H1 (cell line): Measurements from ENCODE around the gene TYW1B. TPM values are rescaled to one million over a fixed set of nuclear protein-coding genes. Genes with fewer than 3 reads are reported as not detected.

Experiments used
- CTCF ChIA-PET: fragments of 300-600 bp; sonication (Branson Sonifier 250); formaldehyde crosslinking; loops from one replicate; lab custom pipeline; 2021; ENCODE audit not compliant: partially characterized antibody; lab: Charles Lee
- POLR2A ChIA-PET: fragments of 300-600 bp; sonication (Branson Sonifier 250); formaldehyde crosslinking; loops from one replicate; lab custom pipeline; 2021; ENCODE audit warnings: inconsistent platforms; ENCODE audit not compliant: partially characterized antibody; lab: Charles Lee
- DNase-seq, 2 experiments: peaks; one replicate each; pipeline versions ENCODE4 v3.0.0 to v3.0.0-alpha.2; 2010 to 2022; ENCODE audit warnings: low spot score in 2 of 2, low read depth in 1 of 2, mixed read lengths in 1 of 2
- FAIRE-seq: peaks from 2 replicates; lab custom pipeline; 2011; peaks lifted over from hg19 to GRCh38; lab: Jason Lieb, UNC
- H2AFZ ChIP-seq: 2 replicates; pipeline ENCODE4 v1.8.1; 2012; ENCODE audit warnings: low read length, inconsistent platforms
- H2AK5ac ChIP-seq: 2 replicates; pipeline ENCODE4 v1.6.1; 2013; ENCODE audit warnings: low read depth, low read length
- H2BK120ac ChIP-seq: replicated peaks from 2 replicates; pipeline ENCODE3; 2013; ENCODE audit warnings: low read depth, low read length, inconsistent platforms
- H2BK12ac ChIP-seq: 2 replicates; pipeline ENCODE4 v1.6.1; 2013; ENCODE audit warnings: low read depth, low read length
- H2BK15ac ChIP-seq: 2 replicates; pipeline ENCODE4 v1.6.1; 2013; ENCODE audit warnings: low read length
- H2BK20ac ChIP-seq: 2 replicates; pipeline ENCODE4 v1.6.1; 2013; ENCODE audit warnings: low read length
- H2BK5ac ChIP-seq: 2 replicates; pipeline ENCODE4 v1.6.1; 2013; ENCODE audit warnings: low read depth, low read length
- H3K14ac ChIP-seq: 2 replicates; pipeline ENCODE4 v1.6.1; 2013; ENCODE audit warnings: inconsistent platforms; ENCODE audit not compliant: insufficient read length
- H3K18ac ChIP-seq: 2 replicates; pipeline ENCODE4 v1.6.1; 2013; ENCODE audit warnings: low read length; ENCODE audit errors: extremely low read depth
- H3K23ac ChIP-seq: 2 replicates; pipeline ENCODE4 v1.6.1; 2013; ENCODE audit warnings: inconsistent platforms; ENCODE audit not compliant: insufficient read length
- H3K23me2 ChIP-seq: 2 replicates; pipeline ENCODE4 v1.6.1; 2013; ENCODE audit warnings: low read depth, low read length
- H3K27ac ChIP-seq: 2 replicates; pipeline ENCODE4 v1.6.1; 2011; ENCODE audit warnings: low read depth, low read length, inconsistent platforms
- H3K27me3 ChIP-seq, 4 experiments: replicated peaks in 1 of 4; 1 replicate in 1 of 4; 2 replicates in 3 of 4; pipeline versions ENCODE4 v1.6.1 to v1.8.1; 2011 to 2013; ENCODE audit warnings: low read length in 3 of 4, mild to moderate bottlenecking in 3 of 4, inconsistent platforms in 2 of 4, mixed read lengths in 2 of 4, moderate library complexity in 1 of 4; ENCODE audit not compliant: control insufficient read depth in 3 of 4, insufficient read depth in 3 of 4; ENCODE audit errors: extremely low read depth in 1 of 4
- H3K36me3 ChIP-seq, 4 experiments: 2 replicates each; pipeline versions ENCODE4 v1.6.1 to v1.8.1; 2011 to 2013; ENCODE audit warnings: mild to moderate bottlenecking in 4 of 4, low read length in 3 of 4, moderate library complexity in 2 of 4, control low read depth in 1 of 4, inconsistent platforms in 1 of 4; ENCODE audit not compliant: insufficient read depth in 4 of 4, control insufficient read depth in 2 of 4
- H3K4ac ChIP-seq: replicated peaks from 2 replicates; pipeline ENCODE3; 2013; ENCODE audit warnings: low read length, low read depth, mixed read lengths, inconsistent platforms; ENCODE audit not compliant: insufficient read length
- H3K4me1 ChIP-seq, 4 experiments: replicated peaks in 1 of 4; 1 replicate in 1 of 4; 2 replicates in 3 of 4; pipeline versions ENCODE4 v1.6.1 to v1.8.1; 2011 to 2013; ENCODE audit warnings: low read length in 3 of 4, inconsistent platforms in 2 of 4, mixed read lengths in 1 of 4; ENCODE audit not compliant: insufficient read depth in 4 of 4, control insufficient read depth in 3 of 4
- H3K4me2 ChIP-seq, 2 experiments: 2 replicates each; pipeline versions ENCODE4 v1.6.1 to v1.8.1; 2011 to 2013; ENCODE audit warnings: low read depth in 2 of 2, low read length in 2 of 2, control low read depth in 1 of 2, inconsistent platforms in 1 of 2, mild to moderate bottlenecking in 1 of 2; ENCODE audit not compliant: insufficient read depth in 1 of 2
- H3K4me3 ChIP-seq, 4 experiments: fragments of 200-600, 300-600 bp in 1 of 4; sonication (generic), shearing (Covaris generic), sonication (Bioruptor Twin) in 1 of 4; 2 replicates each; pipeline versions ENCODE4 v1.5.1 to v1.8.1; 2011 to 2016; ENCODE audit warnings: low read length in 4 of 4, low read depth in 3 of 4, control low read depth in 2 of 4, inconsistent platforms in 2 of 4, mild to moderate bottlenecking in 2 of 4, mixed read lengths in 1 of 4, moderate library complexity in 1 of 4; ENCODE audit not compliant: insufficient read depth in 2 of 4; ENCODE audit errors: extremely low read depth in 1 of 4
- H3K56ac ChIP-seq: replicated peaks from 2 replicates; pipeline ENCODE3; 2013; ENCODE audit warnings: low read depth, mild to moderate bottlenecking, mixed read lengths, low read length, inconsistent platforms; ENCODE audit not compliant: insufficient read length
- H3K79me1 ChIP-seq: 2 replicates; pipeline ENCODE4 v1.6.1; 2013; ENCODE audit warnings: low read depth, low read length, control low read depth
- H3K79me2 ChIP-seq, 2 experiments: 2 replicates each; pipeline versions ENCODE4 v1.6.1 to v1.8.1; 2012 to 2013; ENCODE audit warnings: low read length in 2 of 2, mild to moderate bottlenecking in 2 of 2, inconsistent platforms in 1 of 2; ENCODE audit not compliant: insufficient read depth in 2 of 2, control insufficient read depth in 1 of 2
- H3K9ac ChIP-seq, 4 experiments: replicated peaks in 1 of 4; 1 replicate in 1 of 4; 2 replicates in 3 of 4; pipeline versions ENCODE4 v1.6.1 to v1.8.1; 2011 to 2013; ENCODE audit warnings: low read depth in 3 of 4, low read length in 3 of 4, control low read depth in 2 of 4, mild to moderate bottlenecking in 2 of 4, moderate library complexity in 2 of 4, inconsistent platforms in 1 of 4; ENCODE audit errors: extremely low read depth in 1 of 4
- H3K9me3 ChIP-seq, 2 experiments: 2 replicates each; pipeline versions ENCODE4 v1.6.1 to v1.8.1; 2012 to 2013; ENCODE audit warnings: mild to moderate bottlenecking in 2 of 2, moderate library complexity in 2 of 2, control low read depth in 1 of 2, inconsistent platforms in 1 of 2, low read depth in 1 of 2, low read length in 1 of 2, mixed read lengths in 1 of 2; ENCODE audit not compliant: insufficient read depth in 2 of 2
- H4K20me1 ChIP-seq, 2 experiments: replicated peaks in 1 of 2; 2 replicates each; pipeline versions ENCODE3 to v1.8.1; 2011 to 2013; ENCODE audit warnings: inconsistent platforms in 2 of 2, low read length in 2 of 2, mild to moderate bottlenecking in 1 of 2; ENCODE audit not compliant: insufficient read depth in 2 of 2, control insufficient read depth in 1 of 2
- H4K5ac ChIP-seq: 2 replicates; pipeline ENCODE4 v1.6.1; 2013; ENCODE audit warnings: low read length, low read depth, mixed read lengths, inconsistent platforms; ENCODE audit not compliant: insufficient read length
- H4K8ac ChIP-seq: 2 replicates; pipeline ENCODE4 v1.8.0; 2013; ENCODE audit warnings: mild to moderate bottlenecking, moderate library complexity, low read length, inconsistent platforms; ENCODE audit not compliant: insufficient read depth; ENCODE audit errors: extremely low read depth
- H4K91ac ChIP-seq: replicated peaks from 2 replicates; pipeline ENCODE3; 2013; ENCODE audit warnings: low read length, mixed read lengths, inconsistent platforms; ENCODE audit not compliant: insufficient read length
- ASH2L ChIP-seq: fragments of 200-600, 300-600 bp; sonication (generic); IDR thresholded peaks from one replicate; pipeline ENCODE4 v1.7.1; 2017; ENCODE audit warnings: low read length
- CBX8 ChIP-seq: fragments of 300-800, 300-1000 bp; sonication (generic); IDR thresholded peaks from 2 replicates; pipeline ENCODE4 v1.7.1; 2016; ENCODE audit warnings: low read depth, low read length, borderline replicate concordance
- CHD1 ChIP-seq: IDR thresholded peaks from 2 replicates; pipeline ENCODE4 v1.6.1; 2012; ENCODE audit warnings: low read depth, low read length, improper control_type of control experiment
- EGR1 ChIP-seq: IDR thresholded peaks from 2 replicates; pipeline ENCODE4 v1.6.1; 2011; ENCODE audit warnings: low read depth, low read length, borderline replicate concordance
- SAP30 ChIP-seq: fragments of 300-600 bp; sonication (generic); IDR thresholded peaks from 2 replicates; pipeline ENCODE4 v1.7.1; 2012; ENCODE audit warnings: low read length, moderate library complexity, mild to moderate bottlenecking, inconsistent platforms; ENCODE audit not compliant: insufficient read depth, insufficient replicate concordance
- SIX5 ChIP-seq: IDR thresholded peaks from 2 replicates; pipeline ENCODE4 v1.6.1; 2011; ENCODE audit warnings: mild to moderate bottlenecking, low read depth, low read length
- SP4 ChIP-seq: IDR thresholded peaks from 2 replicates; pipeline ENCODE4 v1.6.1; 2012; ENCODE audit warnings: low read length, inconsistent platforms
- SUZ12 ChIP-seq: fragments of 200-600 bp; sonication (generic); IDR thresholded peaks from 2 replicates; pipeline ENCODE4 v1.6.1; 2012; ENCODE audit warnings: mild to moderate bottlenecking, inconsistent platforms, low read length, moderate library complexity, mixed read lengths
- TAF1 ChIP-seq: IDR thresholded peaks from 2 replicates; pipeline ENCODE4 v1.6.1; 2011; ENCODE audit warnings: mild to moderate bottlenecking, low read depth, low read length
- YY1 ChIP-seq: IDR thresholded peaks from 2 replicates; pipeline ENCODE4 v1.6.1; 2011; ENCODE audit warnings: low read depth, mild to moderate bottlenecking, low read length
- WGBS, 2 experiments: shearing (Covaris generic) in 1 of 2; methylation state at CpG; one replicate each; pipeline versions ENCODE4 v1.1.6 to v1.1.7; 2013 to 2015; ENCODE audit warnings: low lambda C conversion rate in 2 of 2, mixed read lengths in 2 of 2, inconsistent platforms in 1 of 2, low coverage in 1 of 2, missing lambda C conversion rate in 1 of 2; ENCODE audit not compliant: insufficient replicate concordance in 2 of 2, insufficient coverage in 1 of 2, insufficient read length in 1 of 2; ENCODE audit errors: extremely low coverage in 1 of 2, missing lambda C conversion rate in 1 of 2; 5-methylcytosine and 5-hydroxymethylcytosine counted together
- polyA plus RNA-seq, 7 experiments: library from polyadenylated mRNA; depleted of rRNA in 3 of 7; stranded (reverse) in 5 of 7; unstranded in 2 of 7; fragments of >200 nt in 5 of 7; fragments of 200-250 nt in 2 of 7; gene quantifications; 1 replicate in 5 of 7; 2 replicates in 1 of 7; 4 replicates in 1 of 7; pipeline versions ENCODE4 v1.2.1 to v1.2.3, GENCODE V29; 2011 to 2013; ENCODE audit warnings: missing spikeins in 2 of 7, mixed read lengths in 2 of 7
- total RNA-seq: library from RNA; stranded (reverse); fragmentation: NEBNext Ultra II Directional; extraction: Animal tissue kit (Norgen Biotek cat#: 25700); gene quantifications from 2 replicates; pipeline ENCODE4 v1.2.1, GENCODE V29; 2021
- TF ChIP-seq, protein P1 (sequence below): IDR thresholded peaks from 2 replicates; pipeline ENCODE4 v1.6.1; 2011; ENCODE audit warnings: low read depth, mild to moderate bottlenecking, low read length; ENCODE audit not compliant: insufficient read depth

The TYW1B gene
- total and polyA plus RNA-seq, 2 of the 8 experiments (the other 6 are each of a cell fraction or from before 2014, with no cell fraction given) = 6.8 to 12.6 TPM

DNA sequence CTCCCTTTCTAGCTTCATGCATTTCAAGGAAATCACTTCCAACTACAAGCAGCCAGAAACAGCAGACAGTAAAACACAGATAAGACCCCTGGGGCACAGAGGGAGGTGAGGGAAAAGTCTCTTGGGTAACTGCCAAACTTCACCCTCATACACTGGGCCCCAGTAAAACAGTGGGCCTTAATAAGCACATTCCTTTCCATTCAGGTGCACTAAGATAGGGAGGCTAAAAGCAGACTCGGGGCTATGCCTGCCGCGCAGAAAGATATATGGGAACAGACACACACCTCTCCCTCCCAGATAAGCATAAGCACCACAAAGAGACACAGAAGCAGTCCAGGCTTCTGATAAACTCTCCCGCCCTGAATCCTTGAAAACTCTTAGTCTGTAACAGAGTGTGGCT lies 117.0 kb downstream of the TYW1B start:
- 91% methylated on average over 4 of the region's 4 CpGs; no CpG with 5 or more reads in 1 of the 2 experiments for WGBS, 2 experiments
- TF ChIP-seq SUZ12 (no peak), ASH2L (no peak), SIX5 (no peak), SP4 (no peak), EGR1 (no peak), YY1 (no peak), CBX8 (no peak), CHD1 (no peak), TAF1 (no peak), SAP30 (no peak)
- TF ChIP-seq, protein P1, sequence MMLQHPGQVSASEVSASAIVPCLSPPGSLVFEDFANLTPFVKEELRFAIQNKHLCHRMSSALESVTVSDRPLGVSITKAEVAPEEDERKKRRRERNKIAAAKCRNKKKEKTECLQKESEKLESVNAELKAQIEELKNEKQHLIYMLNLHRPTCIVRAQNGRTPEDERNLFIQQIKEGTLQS = no peak
- TF ChIP-seq, all 59 proteins: peak for 0

More for the DNA sequence above, 117.0 kb downstream of the TYW1B start:
- Histone ChIP-seq H3K56ac (no peak overlapping the region), H3K4me3 (no peak overlapping the region), H3K79me1 (no peaks in the 10 kb centered on the region), H3K27me3 (no peaks in the 10 kb centered on the region), H2AK5ac (no peak overlapping the region), H2BK20ac (no peak overlapping the region), H3K23me2 (no peaks in the 10 kb centered on the region), H2BK15ac (no peak overlapping the region), H3K36me3 (no peaks in the 10 kb centered on the region), H3K9ac (no peak overlapping the region), H3K4me2 (no peak overlapping the region), H4K5ac (no peak overlapping the region), H4K91ac (no peak overlapping the region), H3K23ac (no peak overlapping the region), H3K79me2 (no peaks in the 10 kb centered on the region), H2BK120ac (no peak overlapping the region), H4K20me1 (no peaks in the 10 kb centered on the region), H3K27ac (no peak overlapping the region), H2BK5ac (no peak overlapping the region), H2AFZ (no peak overlapping the region), H3K18ac (no peak overlapping the region), H3K9me3 (no peaks in the 10 kb centered on the region), H3K4me1 (no peaks in the 10 kb centered on the region), H3K4ac (no peak overlapping the region), H2BK12ac (no peak overlapping the region), H3K14ac (no peak overlapping the region), H4K8ac (no peak overlapping the region)
- ChIA-PET CTCF (no interaction called here), POLR2A (no interaction called here)
- DNase-seq (no peak), FAIRE-seq (no peak)
